ENCODE results near the gene EFCAB12. TPM values are rescaled to one million over a fixed set of nuclear protein-coding genes. Genes with fewer than 3 reads are reported as not detected.

Gene EFCAB12
- 4.6 and 4.8 TPM in 2 replicates for total RNA-seq (2013; cell fraction: nucleolus; rRNA removed)
- 0.34 and 0.38 TPM in 2 replicates for total RNA-seq (2014; rRNA removed)
- 0.27 and 0.37 TPM in 2 replicates for total RNA-seq (2014; rRNA removed; fragmentation: Illumina TruSeq; extraction: Trizol)
- 0.61 and 0.67 TPM in 2 replicates for total RNA-seq (2021)
- polyA plus RNA-seq (2011; ENCODE audit: low read depth), result 0.38 TPM
- 0.36 and 0.38 TPM in 2 replicates for polyA plus RNA-seq (2011; rRNA removed)
- 0.37 and 0.47 TPM in 2 replicates for polyA plus RNA-seq (2011; cell fraction: cytosol; rRNA removed)
- 2.6 and 3.3 TPM in 2 replicates for polyA plus RNA-seq (2011; cell fraction: nucleus; rRNA removed)
- polyA plus RNA-seq (2012), result 0.84 and 0.97 TPM in 2 replicates
- 0.30 and 0.66 TPM in 2 replicates for polyA plus RNA-seq (2014; fragmentation: Illumina TruSeq; extraction: Trizol)
- under 1 TPM; 0.02 to 0.03 TPM for polyA plus RNA-seq (2014; fragmentation: Nextera tagmentation; extraction: Ambion mirVana)
- polyA plus RNA-seq (2014; rRNA removed), result 0.81 and 0.85 TPM in 2 replicates
- under 1 TPM; 0.21 to 0.32 TPM for polyA plus RNA-seq (2016; fragmentation: Nextera tagmentation; extraction: Ambion mirVana)
- polyA minus RNA-seq (2011; rRNA and poly(A)+ RNA removed), result 0.95 and 1.2 TPM in 2 replicates
- not detected in 2 replicates for polyA minus RNA-seq (2011; cell fraction: cytosol; rRNA and poly(A)+ RNA removed)
- 1.1 and 1.4 TPM in 2 replicates for polyA minus RNA-seq (2011; cell fraction: nucleus; rRNA and poly(A)+ RNA removed)
- Bru-seq, nascent RNA, result percentile 48 among the genes with signal in this experiment
- percentile 67 among the genes with signal in this experiment for BruChase-seq, experiment 1, labeled RNA remaining after a 6-hour chase
- percentile 64 among the genes with signal in this experiment for BruChase-seq, experiment 2, labeled RNA remaining after a 2-hour chase
- long read RNA-seq, experiment 1, result 0 reads
- long read RNA-seq, experiment 2, partial matches to known transcripts, result 0 of 1 reads
- long read RNA-seq, experiment 2, other reads (novel, unspliced or antisense), result 1 of 1 reads

DNA sequence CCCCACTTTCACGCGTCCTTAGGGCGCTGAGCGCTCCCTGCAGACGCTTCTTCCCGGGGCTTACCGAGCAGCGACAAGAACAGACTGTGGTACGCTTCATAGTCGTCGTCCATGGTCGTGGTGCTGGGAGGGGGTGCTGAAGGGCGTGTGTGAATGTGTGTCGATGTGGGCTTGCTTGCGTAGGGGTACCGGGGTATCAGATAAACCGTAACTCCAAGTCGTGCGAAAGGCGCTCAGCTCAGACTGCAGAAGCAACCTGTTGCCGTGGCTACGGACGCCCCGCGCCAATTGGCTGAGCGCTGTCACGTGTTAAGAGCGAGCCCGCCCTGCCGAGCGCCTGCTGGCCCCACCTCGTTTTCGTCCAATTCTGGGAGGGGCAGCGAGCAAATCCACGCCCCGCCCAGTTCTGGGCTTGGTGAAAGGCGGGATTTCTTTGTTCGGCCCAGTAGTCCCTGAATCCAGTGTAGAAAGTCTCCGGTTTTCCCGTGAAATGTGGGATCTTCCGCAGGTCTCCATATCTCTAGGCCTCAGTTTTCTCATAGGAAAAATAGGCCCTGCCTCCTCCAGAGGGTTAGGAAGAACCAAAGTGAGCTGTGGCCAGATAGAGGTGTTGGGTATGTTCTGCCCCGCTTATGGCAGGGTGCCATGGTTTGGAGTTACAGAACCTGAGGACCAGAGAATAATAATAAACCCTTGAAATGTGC lies at the start of gene EFCAB12:
Gene EFCAB12, minus strand, starts transcription at position 261 of the 704 bp plus-strand sequence. Its CDS starts 148 bp downstream, at position 113.
- 22% methylated on average over 42 of the region's 42 CpGs for WGBS (ENCODE audit: insufficient coverage, insufficient replicate concordance, low lambda C conversion rate, missing lambda C conversion rate)
- H2AFZ ChIP-seq (ENCODE audit: control insufficient read depth, low read depth, low read length), result peak within 1 kb of the TSS; percentile 66
- no peaks in the 10 kb centered on the region for H3K79me2 ChIP-seq (ENCODE audit: control insufficient read depth, insufficient read depth, low read length)
- SMC1A ChIA-PET (ENCODE audit: uncharacterized antibody, unreplicated experiment), result interaction anchor here (1.0 to 3.2 kb wide), 7 partner anchors 11 to 45 kb away, joined by 3 to 22 read pairs (median 6); partner anchors contain the start of genes IFT122 and MBD4
- FAIRE-seq (peak; percentile 52), DNase-seq (ENCODE audit: low read depth, low spot score) (no peak), ATAC-seq (peak; percentile 86)
- H3K27me3 ChIP-seq (replicated peaks in 1 of 2; ENCODE audit: control insufficient read depth in 2 of 2, insufficient read depth in 2 of 2, low read length in 1 of 2), result no peaks in the 10 kb centered on the region
- RAD21 ChIA-PET (ENCODE audit: unreplicated experiment), result interaction anchor here (0.5 to 5.9 kb wide), 7 partner anchors 10 to 53 kb away, joined by 3 to 29 read pairs (median 5); partner anchors contain the start of genes IFT122 and MBD4
- intact Hi-C loops (cut with micrococcal nuclease; ENCODE audit: unreplicated experiment), result no loop called here
- H3K27ac ChIP-seq (ENCODE audit: control insufficient read depth, insufficient read depth), result no peak within 1 kb of the TSS; the same call in 1 of the 2 replicates
- peak within 1 kb of the TSS; percentile 96 for H3K4me2 ChIP-seq (ENCODE audit: control insufficient read depth, insufficient read depth)
- no peaks in the 10 kb centered on the region for H4K20me1 ChIP-seq (ENCODE audit: control insufficient read depth, insufficient read depth)
- CTCF ChIA-PET, result interaction anchor here (0.9 to 3.9 kb wide), 7 partner anchors 10 to 46 kb away, joined by 4 to 17 read pairs (median 8); partner anchors contain the start of genes IFT122 and MBD4
- H3K4me1 ChIP-seq (ENCODE audit: control insufficient read depth, insufficient read depth, low read length), result peaks cover 26% of the 10 kb centered on the region
- H3K9ac ChIP-seq (ENCODE audit: control insufficient read depth, insufficient read depth, low read length), result no peak within 1 kb of the TSS; the same call in 1 of the 2 replicates
- in situ Hi-C loops (cut with MboI), result no loop called here
- no TSS peak for BruUV-seq (replicated peaks)
- H3K4me3 ChIP-seq, result peak within 1 kb of the TSS; percentile 50; the same call in 1 of the 2 replicates
- H3K36me3 ChIP-seq (ENCODE audit: control insufficient read depth in 2 of 2, insufficient read depth in 2 of 2, low read length in 1 of 2), result peaks cover 8 to 10% of the 10 kb centered on the region in 2 experiments
- POLR2A ChIA-PET, result interaction anchor here (1.2 to 5.3 kb wide), 6 partner anchors 8 to 25 kb away, joined by 4 to 40 read pairs (median 7); partner anchors contain the start of genes IFT122 and MBD4
- H3K9me3 ChIP-seq (replicated peaks; ENCODE audit: control insufficient read depth, insufficient read depth, low read length), result peaks cover 2% of the 10 kb centered on the region; the same call in 2 of the 3 replicates
- TF ChIP-seq TCF3 (IDR thresholded peaks at IDR 0.05; ENCODE audit: borderline replicate concordance, insufficient read depth, low read depth, low read length), result no peak
- peak in 1 of 2 experiments; percentile 36; a peak in 1 of 4 replicates for TF ChIP-seq SRF (IDR thresholded peaks at IDR 0.05; ENCODE audit: low read depth in 2 of 2, low read length in 2 of 2)
- TF ChIP-seq, protein P1, sequence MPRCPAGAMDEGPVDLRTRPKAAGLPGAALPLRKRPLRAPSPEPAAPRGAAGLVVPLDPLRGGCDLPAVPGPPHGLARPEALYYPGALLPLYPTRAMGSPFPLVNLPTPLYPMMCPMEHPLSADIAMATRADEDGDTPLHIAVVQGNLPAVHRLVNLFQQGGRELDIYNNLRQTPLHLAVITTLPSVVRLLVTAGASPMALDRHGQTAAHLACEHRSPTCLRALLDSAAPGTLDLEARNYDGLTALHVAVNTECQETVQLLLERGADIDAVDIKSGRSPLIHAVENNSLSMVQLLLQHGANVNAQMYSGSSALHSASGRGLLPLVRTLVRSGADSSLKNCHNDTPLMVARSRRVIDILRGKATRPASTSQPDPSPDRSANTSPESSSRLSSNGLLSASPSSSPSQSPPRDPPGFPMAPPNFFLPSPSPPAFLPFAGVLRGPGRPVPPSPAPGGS (IDR thresholded peaks at IDR 0.05; ENCODE audit: borderline replicate concordance, insufficient read depth, low read depth, low read length, poor library complexity, severe bottlenecking), result peak; percentile 11
- no peak for TF ChIP-seq SMARCA5 (IDR thresholded peaks at IDR 0.05)
- TF ChIP-seq BHLHE40 (IDR thresholded peaks at IDR 0.05; ENCODE audit: borderline replicate concordance in 1 of 2, low read depth in 2 of 2, low read length in 1 of 2), result peak in 1 of 2 experiments; percentile 51; a peak in 2 of 4 replicates
- no peak for TF ChIP-seq PML (IDR thresholded peaks at IDR 0.05; ENCODE audit: low read length)
- TF ChIP-seq ZNF217 (IDR thresholded peaks at IDR 0.05), result no peak
- TF ChIP-seq NFYB (IDR thresholded peaks at IDR 0.05; ENCODE audit: insufficient read depth, low read depth, low read length), result peak; percentile 93
- TF ChIP-seq MTA3 (IDR thresholded peaks at IDR 0.05; ENCODE audit: borderline replicate concordance, low read length), result 0 out of 2 replicates have a peak, but pooled peaks have one; percentile 17
- TF ChIP-seq RAD51 (IDR thresholded peaks at IDR 0.05), result peak; percentile 87
- peak; percentile 19 for TF ChIP-seq SIX5 (IDR thresholded peaks at IDR 0.05; ENCODE audit: low read depth, low read length, severe bottlenecking)
- TF ChIP-seq LARP7 (IDR thresholded peaks at IDR 0.05), result peak; percentile 58; the same call in 1 of the 2 replicates
- TF ChIP-seq CBX3 (IDR thresholded peaks at IDR 0.05; ENCODE audit: borderline replicate concordance, low read depth), result no peak
- TF ChIP-seq, protein P2, sequence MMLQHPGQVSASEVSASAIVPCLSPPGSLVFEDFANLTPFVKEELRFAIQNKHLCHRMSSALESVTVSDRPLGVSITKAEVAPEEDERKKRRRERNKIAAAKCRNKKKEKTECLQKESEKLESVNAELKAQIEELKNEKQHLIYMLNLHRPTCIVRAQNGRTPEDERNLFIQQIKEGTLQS (IDR thresholded peaks at IDR 0.05; ENCODE audit: borderline replicate concordance, extremely low read depth, low read depth, low read length), result peak; percentile 55; the same call in 1 of the 2 replicates

Data from GM12878 (cell line).